H1 (cell line): Measurements from ENCODE around the gene NAA16. TPM values are rescaled to one million over a fixed set of nuclear protein-coding genes. Genes with fewer than 3 reads are reported as not detected.

Experiments
- CHD7 ChIP-seq: fragments of 300-600 bp; sonication (generic); IDR thresholded peaks from 2 replicates; pipeline ENCODE4 v1.7.1; 2012; ENCODE audit warnings: low read length, moderate library complexity, mild to moderate bottlenecking, inconsistent platforms; ENCODE audit not compliant: insufficient replicate concordance
- polyA plus RNA-seq, 7 experiments: library from polyadenylated mRNA; depleted of rRNA in 3 of 7; stranded (reverse) in 5 of 7; unstranded in 2 of 7; fragments of >200 nt in 5 of 7; fragments of 200-250 nt in 2 of 7; gene quantifications; 1 replicate in 5 of 7; 2 replicates in 1 of 7; 4 replicates in 1 of 7; pipeline versions ENCODE4 v1.2.1 to v1.2.3, GENCODE V29; 2011 to 2013; ENCODE audit warnings: missing spikeins in 2 of 7, mixed read lengths in 2 of 7
- total RNA-seq: library from RNA; stranded (reverse); fragmentation: NEBNext Ultra II Directional; extraction: Animal tissue kit (Norgen Biotek cat#: 25700); gene quantifications from 2 replicates; pipeline ENCODE4 v1.2.1, GENCODE V29; 2021

NAA16 gene
- total and polyA plus RNA-seq, 2 of the 8 experiments (the other 6 are each of a cell fraction or from before 2014, with no cell fraction given): 11.4 to 40.0 TPM

- TF ChIP-seq CHD7: no peak
Measured at GRCh38 chr13:41408746-41409145, 97.7 kb downstream of the NAA16 start (continued).
